Activated T-helper 2 cell treated with anti-CD3 and anti-CD28 coated beads, Interferon-gamma antibody, Interleukin-2, Interleukin-4, amounts not matched to agents 10 μg/mL and 5 μg/mL and 100 μg/mL, durations not matched to agents 14 hours and 24 hours and 36 hours (primary cell): ENCODE data around the gene TEAD3. TPM values are rescaled to one million over a fixed set of nuclear protein-coding genes. Genes with fewer than 3 reads are reported as not detected.
"Not testable (repeated sequence)": the region's sequence is repeated elsewhere in the genome, so short reads cannot be mapped to it uniquely, and the experiment has no call there.

Experiments used
- DNase-seq: peaks from one replicate; pipeline ENCODE4 v3.0.0; 2021; ENCODE audit warnings: low spot score
- H3K27ac Mint-ChIP-seq: one replicate; pipeline ENCODE4 v1.8.0; 2021; ENCODE audit warnings: mixed read lengths
- H3K27me3 Mint-ChIP-seq: one replicate; pipeline ENCODE4 v1.8.0; 2021; ENCODE audit warnings: low read depth, mixed read lengths
- H3K36me3 Mint-ChIP-seq: one replicate; pipeline ENCODE4 v1.8.0; 2021; ENCODE audit warnings: low read depth, mixed read lengths
- H3K4me1 Mint-ChIP-seq: one replicate; pipeline ENCODE4 v1.8.0; 2021; ENCODE audit warnings: low read depth, mixed read lengths
- H3K4me3 Mint-ChIP-seq: one replicate; pipeline ENCODE4 v1.8.0; 2021; ENCODE audit warnings: low read depth, mild to moderate bottlenecking, moderate library complexity, mixed read lengths
- H3K9me3 Mint-ChIP-seq: one replicate; pipeline ENCODE4 v1.8.0; 2021; ENCODE audit warnings: mixed read lengths
- intact Hi-C: fragments of 100-400 bp; cut with micrococcal nuclease; formaldehyde crosslinking; loops from one replicate; pipeline ENCODE4 v1.15.1; 2023
- total RNA-seq: library from RNA; stranded (reverse); gene quantifications from 2 replicates; pipeline ENCODE4 v1.2.3, GENCODE V29; 2022

TEAD3 gene
- total RNA-seq, 1 donor from 2014 or later = 2.0 TPM

DNA sequence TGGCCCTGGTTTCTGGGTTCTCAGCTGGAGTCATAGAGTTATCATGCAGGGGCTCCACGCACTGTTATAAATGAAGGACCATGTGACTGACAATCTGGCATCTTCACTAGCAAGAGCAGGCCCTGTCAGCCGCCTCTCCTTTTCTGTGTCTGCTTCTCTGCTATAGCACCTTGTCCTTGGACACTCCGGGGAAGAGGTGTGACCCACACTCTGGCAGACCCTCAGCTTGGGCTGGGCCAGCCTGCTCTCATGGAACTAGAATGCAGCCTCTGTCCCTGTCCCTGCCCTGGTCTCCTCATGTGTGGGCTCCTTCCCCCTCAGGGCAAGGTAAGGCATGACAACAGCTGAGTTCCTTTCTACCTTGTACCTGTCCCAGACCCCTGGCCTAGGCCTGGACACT lies 55.7 kb downstream of the TEAD3 start:
- H3K4me3 Mint-ChIP-seq = no peak overlapping the region
- DNase-seq = no peak
- intact Hi-C loops = no loop called here
- peaks cover 5% of the 10 kb centered on the region for H3K4me1 Mint-ChIP-seq
- H3K36me3 Mint-ChIP-seq = no peaks in the 10 kb centered on the region
- no peaks in the 10 kb centered on the region for H3K9me3 Mint-ChIP-seq
- H3K27ac Mint-ChIP-seq = no peak overlapping the region
- no peaks in the 10 kb centered on the region for H3K27me3 Mint-ChIP-seq

DNA sequence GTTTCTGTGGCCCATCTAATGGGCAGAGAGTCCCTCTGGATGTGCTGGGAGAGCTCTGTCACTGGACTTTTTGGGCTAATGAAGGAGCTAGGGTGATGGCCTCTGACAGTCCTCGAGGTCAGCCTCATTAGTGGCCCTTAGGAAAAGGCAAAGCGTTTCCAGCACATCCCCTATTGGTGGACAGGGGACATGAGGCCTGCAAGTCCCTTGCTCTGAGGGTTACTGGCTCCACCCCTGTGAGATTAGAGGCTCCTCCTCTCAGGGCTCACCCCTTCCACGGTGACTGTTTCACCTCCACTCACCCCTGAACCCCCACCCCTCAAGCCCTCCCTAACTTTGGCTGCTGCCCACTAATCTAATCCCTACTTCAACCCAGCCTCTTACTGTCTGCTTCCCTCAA lies 57.6 kb downstream of the TEAD3 start:
- Mint-ChIP-seq H3K36me3 (no peaks in the 10 kb centered on the region), H3K4me1 (no peaks in the 10 kb centered on the region), H3K9me3 (no peaks in the 10 kb centered on the region), H3K27ac (no peak overlapping the region), H3K27me3 (no peaks in the 10 kb centered on the region), H3K4me3 (no peak overlapping the region)
- intact Hi-C loops = no loop called here
- no peak for DNase-seq

DNA sequence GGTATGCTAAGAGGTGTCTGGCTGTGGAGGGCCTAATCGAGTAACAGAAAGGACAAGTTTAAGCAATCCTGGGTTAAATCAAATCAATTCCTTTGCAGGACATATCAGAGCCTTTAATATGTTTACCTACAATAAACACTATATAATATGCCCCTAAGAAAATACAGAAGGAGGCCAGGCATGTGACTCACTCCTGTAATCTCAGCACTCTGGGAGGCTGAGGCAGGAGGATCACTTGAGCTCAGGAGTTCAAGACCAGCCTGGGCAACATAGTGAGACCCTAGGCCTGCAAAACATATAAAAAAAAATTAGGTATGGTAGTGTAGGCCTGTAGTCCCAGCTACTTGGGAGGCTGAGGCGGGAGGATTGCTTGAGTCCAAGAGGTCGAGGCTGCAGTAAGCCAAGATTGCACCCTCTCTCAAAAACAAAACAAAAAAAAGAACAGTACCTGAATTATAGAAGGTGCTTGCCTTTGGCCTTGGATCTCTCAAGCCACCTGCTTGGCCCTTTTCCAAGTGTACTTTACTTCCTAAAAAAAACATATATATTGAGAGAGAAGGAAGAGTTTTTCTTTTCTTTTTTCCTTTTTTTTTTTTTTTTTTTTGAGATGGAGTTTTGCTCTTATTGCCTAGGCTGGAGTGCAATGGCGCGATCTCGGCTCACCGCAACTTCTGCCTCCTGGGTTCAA lies 58.4 kb downstream of the TEAD3 start:
- H3K27me3 Mint-ChIP-seq, DNase-seq, H3K4me3 Mint-ChIP-seq, H3K4me1 Mint-ChIP-seq, H3K36me3 Mint-ChIP-seq, H3K27ac Mint-ChIP-seq, H3K9me3 Mint-ChIP-seq, intact Hi-C loops: not testable (repeated sequence)

DNA sequence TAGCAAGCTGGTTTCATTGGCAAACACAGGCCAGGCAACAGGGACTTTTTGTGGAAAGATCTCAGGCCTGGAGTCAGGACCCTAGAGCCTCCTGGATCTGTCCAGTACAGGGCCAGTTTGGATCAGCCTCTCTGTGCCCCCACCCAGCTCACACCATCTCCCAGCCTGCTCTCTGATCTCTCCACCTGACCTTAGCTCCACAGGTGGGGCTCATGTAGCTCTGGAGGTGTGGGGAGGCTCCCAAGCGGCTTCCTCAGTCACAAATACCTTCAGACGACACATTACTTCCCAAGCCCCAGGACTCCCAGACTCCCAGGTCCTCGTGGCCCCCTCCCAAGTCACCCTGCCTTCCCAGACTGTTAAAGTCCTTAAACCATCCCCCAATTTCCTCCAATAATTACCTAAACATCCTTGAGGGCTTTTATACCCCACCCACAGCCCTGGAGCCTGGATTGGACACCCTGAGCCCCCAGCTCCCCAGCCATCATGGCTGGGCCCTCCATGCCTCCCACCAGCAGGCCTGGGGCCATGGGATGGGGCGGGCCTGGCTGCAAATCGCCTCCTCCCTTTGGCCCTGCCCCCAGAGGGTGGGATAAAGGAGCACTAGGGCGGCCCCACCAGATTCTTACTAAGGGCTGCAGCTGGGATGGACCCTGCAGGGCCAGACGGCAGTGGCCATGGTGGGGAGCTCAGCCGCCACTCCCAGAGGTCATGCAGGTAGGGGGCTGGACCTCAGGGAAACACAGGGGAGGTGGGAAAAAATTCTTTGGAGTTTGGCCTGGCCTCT lies 60.6 kb downstream of the TEAD3 start:
- H3K4me3 Mint-ChIP-seq = no peak overlapping the region
- intact Hi-C loops = no loop called here
- H3K27ac Mint-ChIP-seq = no peak overlapping the region
- no peaks in the 10 kb centered on the region for H3K27me3 Mint-ChIP-seq
- no peaks in the 10 kb centered on the region for H3K4me1 Mint-ChIP-seq
- DNase-seq = no peak
- no peaks in the 10 kb centered on the region for H3K9me3 Mint-ChIP-seq
- no peaks in the 10 kb centered on the region for H3K36me3 Mint-ChIP-seq

DNA sequence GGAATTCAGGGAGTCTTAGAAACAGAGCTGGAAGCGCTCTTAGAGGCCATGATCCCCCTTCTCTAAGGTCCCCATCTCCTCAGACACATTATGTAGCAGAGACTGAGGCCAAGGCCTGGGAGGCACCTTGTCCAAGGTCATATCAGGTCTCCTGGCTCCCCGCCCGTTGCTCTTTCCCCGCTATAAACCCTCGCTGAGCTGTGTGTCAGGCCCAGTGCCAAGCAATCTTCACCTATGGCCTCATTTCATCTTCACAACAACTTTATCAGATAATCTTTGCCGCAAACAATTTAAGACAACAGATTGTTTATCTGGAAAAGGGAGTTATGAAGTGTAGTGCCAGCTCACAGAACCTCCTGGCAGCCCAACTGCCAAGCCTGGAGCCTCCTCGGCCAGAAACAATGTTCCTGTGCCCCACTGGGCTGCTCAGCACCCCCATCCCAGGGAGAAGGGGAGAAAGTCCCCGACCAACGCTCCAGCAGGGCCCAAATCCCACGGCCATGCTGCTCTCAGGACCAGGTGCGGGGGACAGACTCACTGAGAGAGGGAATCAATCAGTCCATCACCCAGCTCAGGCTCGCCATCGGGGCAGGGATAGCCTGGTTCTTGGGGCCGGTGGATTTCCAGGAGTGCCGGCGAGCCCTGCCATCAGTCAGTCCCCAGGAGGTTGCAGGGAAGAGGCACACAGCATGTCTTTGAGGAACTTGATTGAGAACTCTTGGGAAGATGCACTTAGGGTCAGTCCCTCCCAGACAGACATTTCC lies 61.6 kb downstream of the TEAD3 start:
- no peaks in the 10 kb centered on the region for H3K4me1 Mint-ChIP-seq
- intact Hi-C loops = no loop called here
- H3K9me3 Mint-ChIP-seq = peaks cover 2% of the 10 kb centered on the region
- H3K27ac Mint-ChIP-seq = no peak overlapping the region
- no peak overlapping the region for H3K4me3 Mint-ChIP-seq
- no peaks in the 10 kb centered on the region for H3K27me3 Mint-ChIP-seq
- no peak for DNase-seq
- no peaks in the 10 kb centered on the region for H3K36me3 Mint-ChIP-seq

DNA sequence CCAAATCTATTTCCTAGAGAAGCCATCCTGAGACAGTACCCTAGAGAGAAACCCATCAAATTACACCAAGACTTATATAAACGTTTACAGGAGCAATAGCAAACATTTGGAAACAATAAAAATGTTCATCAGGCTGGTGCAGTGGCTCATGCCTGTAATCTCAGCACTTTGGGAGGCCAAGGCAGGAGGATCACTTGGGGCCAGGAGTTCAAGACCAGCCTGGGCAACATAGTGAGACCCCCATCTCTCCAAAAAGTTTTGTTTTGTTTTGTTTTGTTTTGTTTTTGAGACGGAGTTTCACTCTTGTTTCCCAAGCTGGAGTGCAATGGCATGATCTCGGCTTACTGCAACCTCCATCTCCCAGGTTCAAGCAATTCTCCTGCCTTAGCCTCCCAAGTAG lies 64.2 kb downstream of the TEAD3 start:
- Mint-ChIP-seq H3K36me3 (peaks cover 18% of the 10 kb centered on the region), H3K9me3 (peaks cover 23% of the 10 kb centered on the region)
- DNase-seq, H3K27ac Mint-ChIP-seq, H3K4me3 Mint-ChIP-seq, H3K27me3 Mint-ChIP-seq, H3K4me1 Mint-ChIP-seq, intact Hi-C loops: not testable (repeated sequence)

DNA sequence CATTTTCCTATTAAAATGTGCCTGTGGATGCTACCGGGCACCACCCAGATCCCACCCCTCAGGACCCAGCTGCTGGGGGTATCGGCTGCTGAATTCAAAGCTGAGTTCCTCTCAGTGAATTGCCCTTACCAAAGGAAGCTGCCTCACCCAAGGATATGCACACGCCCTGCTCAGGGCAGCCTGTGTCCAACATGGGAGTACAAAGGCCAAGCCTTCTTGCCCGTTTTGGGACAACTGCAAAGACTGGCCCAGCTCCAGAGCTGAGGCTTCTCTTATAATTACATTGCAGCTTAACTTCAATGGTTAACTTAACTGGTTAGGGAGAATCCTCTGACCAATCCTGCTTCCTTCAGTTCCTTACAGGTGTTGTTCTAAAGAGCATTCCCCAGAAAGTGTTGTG lies 64.6 kb downstream of the TEAD3 start:
- intact Hi-C loops = no loop called here
- DNase-seq = no peak
- Mint-ChIP-seq H3K36me3 (peaks cover 18% of the 10 kb centered on the region), H3K27me3 (no peaks in the 10 kb centered on the region), H3K9me3 (peaks cover 23% of the 10 kb centered on the region), H3K4me1 (no peaks in the 10 kb centered on the region), H3K4me3 (no peak overlapping the region), H3K27ac (no peak overlapping the region)

DNA sequence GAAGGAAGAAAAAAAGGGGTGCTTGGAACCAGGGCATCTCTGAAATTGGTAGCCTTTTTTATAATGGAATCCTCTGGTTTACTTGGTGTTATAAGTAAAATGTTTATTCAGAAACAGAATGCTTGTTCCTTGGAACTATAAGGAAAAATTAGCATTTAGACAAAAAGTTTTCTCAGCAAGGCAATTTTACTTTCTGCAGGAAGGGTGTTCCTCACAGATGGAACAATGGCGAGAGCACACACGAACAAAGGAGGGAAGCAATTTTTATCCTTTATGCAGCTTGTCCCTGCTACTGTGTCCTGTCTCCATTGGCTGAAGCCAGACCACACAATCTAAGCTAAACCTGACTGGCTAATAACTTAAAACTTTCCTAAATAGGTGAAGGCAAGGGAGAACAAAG lies 67.4 kb downstream of the TEAD3 start:
- DNase-seq = no peak
- H3K27ac Mint-ChIP-seq = no peak overlapping the region
- H3K4me1 Mint-ChIP-seq = peaks cover 3% of the 10 kb centered on the region

DNA sequence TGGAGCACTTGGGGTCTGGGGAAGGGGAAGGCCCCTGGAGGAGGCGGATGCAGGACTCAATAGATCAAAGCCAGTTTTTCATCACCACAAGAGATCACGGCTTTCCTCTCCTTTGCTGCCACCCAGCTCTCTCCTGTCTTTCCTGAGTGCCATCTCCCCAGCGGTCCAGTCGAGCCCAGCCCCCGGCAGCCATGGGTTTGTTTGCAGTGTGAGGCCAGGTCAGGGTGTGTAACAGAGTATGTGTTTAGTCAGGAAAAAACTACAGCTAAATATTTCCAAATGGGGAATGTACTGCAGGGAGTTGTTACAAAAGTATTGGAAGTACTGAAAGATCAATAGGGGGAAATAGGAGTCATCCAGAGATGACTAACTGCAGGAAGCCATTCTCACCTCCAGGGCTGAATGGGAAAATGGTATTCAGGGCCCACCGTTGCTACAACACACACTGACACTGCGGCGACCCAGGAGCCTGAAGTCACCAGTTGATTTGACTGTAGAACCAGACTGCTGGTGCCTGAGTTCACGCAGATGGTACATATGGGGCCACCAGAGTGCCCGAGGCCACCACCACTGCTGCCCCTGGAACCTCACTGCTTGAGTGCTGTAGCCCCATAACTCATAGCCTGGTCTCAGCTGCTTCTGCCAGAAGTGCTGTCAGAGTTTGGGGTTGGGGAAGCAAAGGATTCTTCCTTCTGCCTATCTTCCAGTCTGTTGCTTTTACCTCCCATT lies 68.3 kb downstream of the TEAD3 start:
- peaks cover 3% of the 10 kb centered on the region for H3K4me1 Mint-ChIP-seq
- no peak for DNase-seq
- no peak overlapping the region for H3K4me3 Mint-ChIP-seq
- intact Hi-C loops = no loop called here
- peaks cover 23% of the 10 kb centered on the region for H3K9me3 Mint-ChIP-seq
- peaks cover 40% of the 10 kb centered on the region for H3K36me3 Mint-ChIP-seq
- H3K27ac Mint-ChIP-seq = no peak overlapping the region
- H3K27me3 Mint-ChIP-seq = no peaks in the 10 kb centered on the region

More for the DNA sequence above, 67.4 kb downstream of the TEAD3 start:
- peaks cover 23% of the 10 kb centered on the region for H3K9me3 Mint-ChIP-seq
- no peaks in the 10 kb centered on the region for H3K27me3 Mint-ChIP-seq
- peaks cover 40% of the 10 kb centered on the region for H3K36me3 Mint-ChIP-seq
- H3K4me3 Mint-ChIP-seq = no peak overlapping the region
- intact Hi-C loops = no loop called here

DNA sequence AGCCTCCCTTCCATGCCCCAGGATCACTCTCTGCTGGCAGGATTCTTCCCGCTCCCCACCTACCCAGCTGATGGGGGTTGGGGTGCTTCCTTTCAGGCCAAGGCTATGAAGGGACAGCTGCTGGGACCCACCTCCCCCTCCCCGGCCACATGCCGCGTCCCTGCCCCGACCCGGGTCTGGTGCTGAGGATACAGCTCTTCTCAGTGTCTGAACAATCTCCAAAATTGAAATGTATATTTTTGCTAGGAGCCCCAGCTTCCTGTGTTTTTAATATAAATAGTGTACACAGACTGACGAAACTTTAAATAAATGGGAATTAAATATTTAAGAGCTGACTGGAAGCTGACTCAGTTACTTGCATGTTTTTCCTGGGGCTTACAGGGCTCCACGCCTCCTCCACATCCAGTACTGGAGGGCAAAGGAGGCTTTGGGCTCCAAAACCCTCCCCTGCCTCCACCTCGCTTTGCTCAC lies 69.0 kb downstream of the TEAD3 start:
- H3K4me1 Mint-ChIP-seq = peaks cover 3% of the 10 kb centered on the region
- H3K4me3 Mint-ChIP-seq = no peak overlapping the region
- no peaks in the 10 kb centered on the region for H3K27me3 Mint-ChIP-seq
- no peak for DNase-seq
- H3K9me3 Mint-ChIP-seq = peaks cover 23% of the 10 kb centered on the region
- H3K27ac Mint-ChIP-seq = no peak overlapping the region
- intact Hi-C loops = no loop called here
- H3K36me3 Mint-ChIP-seq = peaks cover 40% of the 10 kb centered on the region

DNA sequence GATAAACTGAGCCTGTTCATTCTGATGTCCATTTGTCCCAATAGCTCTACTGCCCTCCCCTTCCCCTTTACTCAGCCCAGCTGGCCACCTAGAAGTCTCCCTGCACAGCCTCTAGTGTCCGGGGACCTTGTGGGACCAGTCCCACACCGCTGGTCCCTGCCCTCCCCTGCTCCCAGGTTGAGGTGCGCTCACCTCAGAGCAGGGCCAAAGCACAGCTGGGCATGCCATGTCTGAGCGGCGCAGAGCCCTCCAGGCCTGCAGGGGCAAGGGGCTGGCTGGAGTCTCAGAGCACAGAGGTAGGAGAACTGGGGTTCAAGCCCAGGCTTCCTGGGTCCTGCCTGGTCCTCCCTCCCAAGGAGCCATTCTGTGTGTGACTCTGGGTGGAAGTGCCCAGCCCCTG lies 69.4 kb downstream of the TEAD3 start:
- H3K27me3 Mint-ChIP-seq = no peaks in the 10 kb centered on the region
- DNase-seq = no peak
- peaks cover 42% of the 10 kb centered on the region for H3K36me3 Mint-ChIP-seq
- peaks cover 3% of the 10 kb centered on the region for H3K4me1 Mint-ChIP-seq
- intact Hi-C loops = no loop called here
- no peak overlapping the region for H3K27ac Mint-ChIP-seq
- H3K9me3 Mint-ChIP-seq = peaks cover 23% of the 10 kb centered on the region
- no peak overlapping the region for H3K4me3 Mint-ChIP-seq

DNA sequence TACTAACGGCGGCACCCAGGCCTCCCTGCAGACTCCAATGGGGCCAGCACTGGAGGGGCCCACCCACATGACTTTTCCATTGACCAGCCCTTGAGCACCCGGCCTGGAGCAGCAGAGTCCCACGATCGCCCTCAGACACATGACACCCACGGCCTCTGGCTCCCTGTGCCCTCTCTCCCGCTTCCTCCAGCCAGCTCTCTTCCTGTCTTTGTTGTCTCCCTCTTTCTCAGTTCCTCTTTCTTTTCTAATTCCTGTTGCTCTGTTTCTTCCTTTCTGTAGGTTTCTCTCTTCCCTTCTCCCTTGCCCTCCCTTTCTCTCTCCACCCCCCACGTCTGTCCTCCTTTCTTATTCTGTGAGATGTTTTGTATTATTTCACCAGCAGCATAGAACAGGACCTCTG lies 70.8 kb downstream of the TEAD3 start:
- H3K27ac Mint-ChIP-seq = peak overlapping the region; percentile 25
- H3K4me3 Mint-ChIP-seq = no peak overlapping the region
- H3K36me3 Mint-ChIP-seq = peaks cover 47% of the 10 kb centered on the region
- DNase-seq = no peak
- intact Hi-C loops = no loop called here
- no peaks in the 10 kb centered on the region for H3K27me3 Mint-ChIP-seq
- peaks cover 23% of the 10 kb centered on the region for H3K9me3 Mint-ChIP-seq
- H3K4me1 Mint-ChIP-seq = peaks cover 5% of the 10 kb centered on the region
